SK-N-SH (cell line): ENCODE results near the gene GK. TPM values are rescaled to one million over a fixed set of nuclear protein-coding genes. Genes with fewer than 3 reads are reported as not detected.

ENCODE experiments used
- CTCF ChIA-PET: fragments of 300-600, 350-600 bp; formaldehyde crosslinking; extraction: SDS; loops from one replicate; lab custom pipeline; 2021; lab: Yijun Ruan, JAX
- POLR2A ChIA-PET: fragments of 350-600 bp; sonication (Branson Sonifier 250); formaldehyde crosslinking; extraction: SDS; loops from one replicate; lab custom pipeline; 2020; ENCODE audit warnings: antibody characterized with exemption, inconsistent platforms; lab: Yijun Ruan, JAX
- DNase-seq: peaks from one replicate; pipeline ENCODE4 v3.0.0; 2012
- H2AFZ ChIP-seq: fragments of 200-600 bp; sonication (generic); 2 replicates; pipeline ENCODE4 v1.8.1; 2016; ENCODE audit warnings: antibody characterized with exemption, mild to moderate bottlenecking, low read depth
- H3F3A ChIP-seq: fragments of 200-600 bp; sonication (generic); replicated peaks from 2 replicates; pipeline ENCODE3; 2016; ENCODE audit warnings: antibody characterized with exemption, mild to moderate bottlenecking; ENCODE audit not compliant: insufficient read depth
- H3K27ac ChIP-seq, 2 experiments: fragments of 200-500 bp in 1 of 2; fragments of 200-600 bp in 1 of 2; sonication (Bioruptor generic) in 1 of 2; sonication (generic), shearing (Covaris generic) in 1 of 2; 2 replicates each; pipeline versions ENCODE4 v1.5.1 to v1.6.1; 2014 to 2016; ENCODE audit warnings: low read depth in 2 of 2, inconsistent platforms in 1 of 2, low read length in 1 of 2, mild to moderate bottlenecking in 1 of 2, mixed read lengths in 1 of 2
- H3K27me3 ChIP-seq: fragments of 200-600 bp; sonication (generic), shearing (Covaris generic); 2 replicates; pipeline ENCODE4 v1.6.1; 2016; ENCODE audit warnings: mixed run types; ENCODE audit not compliant: insufficient read depth
- H3K36me3 ChIP-seq, 2 experiments: fragments of 200-500 bp in 1 of 2; fragments of 200-600 bp in 1 of 2; sonication (Bioruptor generic) in 1 of 2; sonication (generic) in 1 of 2; replicated peaks in 1 of 2; 2 replicates each; pipeline versions ENCODE3 to v1.5.1; 2014 to 2016; ENCODE audit warnings: low read length in 1 of 2, mild to moderate bottlenecking in 1 of 2; ENCODE audit not compliant: insufficient read depth in 2 of 2, control insufficient read depth in 1 of 2
- H3K4me1 ChIP-seq, 2 experiments: fragments of 200-500 bp in 1 of 2; fragments of 200-600 bp in 1 of 2; sonication (Bioruptor generic) in 1 of 2; sonication (generic), shearing (Covaris generic) in 1 of 2; 2 replicates each; pipeline versions ENCODE4 v1.5.1 to v1.6.1; 2014 to 2016; ENCODE audit warnings: low read depth in 1 of 2, low read length in 1 of 2, mixed run types in 1 of 2; ENCODE audit not compliant: insufficient read depth in 2 of 2, control insufficient read depth in 1 of 2
- H3K4me2 ChIP-seq: fragments of 200-600 bp; sonication (generic), shearing (Covaris generic); 2 replicates; pipeline ENCODE4 v1.6.1; 2017; ENCODE audit warnings: mixed run types
- H3K4me3 ChIP-seq, 2 experiments: fragments of 200-500 bp in 1 of 2; fragments of 200-600 bp in 1 of 2; sonication (Bioruptor generic) in 1 of 2; sonication (generic), shearing (Covaris generic) in 1 of 2; 2 replicates each; pipeline versions ENCODE4 v1.5.1 to v1.8.1; 2014 to 2016; ENCODE audit warnings: low read depth in 2 of 2, inconsistent platforms in 1 of 2, low read length in 1 of 2, mild to moderate bottlenecking in 1 of 2, mixed read lengths in 1 of 2, moderate library complexity in 1 of 2
- H3K79me2 ChIP-seq: fragments of 200-600 bp; sonication (generic); 2 replicates; pipeline ENCODE4 v1.8.1; 2017; ENCODE audit warnings: mild to moderate bottlenecking; ENCODE audit not compliant: insufficient read depth
- H3K9ac ChIP-seq: fragments of 200-600 bp; sonication (generic); 2 replicates; pipeline ENCODE4 v1.6.1; 2017; ENCODE audit warnings: mixed run types
- H3K9me2 ChIP-seq: fragments of 200-600 bp; sonication (generic); 2 replicates; pipeline ENCODE4 v1.6.1; 2017; ENCODE audit warnings: mixed run types
- H3K9me3 ChIP-seq: fragments of 200-600 bp; sonication (generic); 2 replicates; pipeline ENCODE4 v1.6.1; 2017; ENCODE audit warnings: mixed run types, mild to moderate bottlenecking, moderate library complexity
- H4K20me1 ChIP-seq: fragments of 200-600 bp; sonication (generic); 2 replicates; pipeline ENCODE4 v1.6.1; 2017; ENCODE audit warnings: mild to moderate bottlenecking, mixed run types; ENCODE audit not compliant: insufficient read depth
- CHD2 ChIP-seq: fragments of 150-350 bp; IDR thresholded peaks from 2 replicates; pipeline ENCODE4 v1.6.1; 2018; ENCODE audit warnings: low read length; ENCODE audit not compliant: partially characterized antibody
- FOXM1 ChIP-seq: IDR thresholded peaks from 2 replicates; pipeline ENCODE4 v1.4.0; 2012; ENCODE audit warnings: low read depth, mild to moderate bottlenecking
- GATA2 ChIP-seq: sonication (generic); formaldehyde crosslinking; IDR thresholded peaks from 2 replicates; pipeline ENCODE4 v1.5.0; 2020; ENCODE audit warnings: mild to moderate bottlenecking, missing genetic modification reagents
- JUND ChIP-seq: IDR thresholded peaks from 2 replicates; pipeline ENCODE4 v1.4.0; 2012
- MEF2A ChIP-seq: IDR thresholded peaks from 2 replicates; pipeline ENCODE4 v1.4.0; 2012; ENCODE audit warnings: low read depth, borderline replicate concordance
- MXI1 ChIP-seq: IDR thresholded peaks from 2 replicates; pipeline ENCODE4 v1.6.1; 2012; ENCODE audit warnings: mild to moderate bottlenecking, low read depth, low read length, improper control_type of control experiment
- NRF1 ChIP-seq: IDR thresholded peaks from 2 replicates; pipeline ENCODE4 v1.6.1; 2012; ENCODE audit warnings: low read depth, mild to moderate bottlenecking, low read length
- RFX5 ChIP-seq: IDR thresholded peaks from 2 replicates; pipeline ENCODE4 v1.6.1; 2012; ENCODE audit warnings: mild to moderate bottlenecking, improper control_type of control experiment, low read length
- SIN3A ChIP-seq: IDR thresholded peaks from 2 replicates; pipeline ENCODE4 v1.6.1; 2012; ENCODE audit warnings: low read depth, mild to moderate bottlenecking, low read length, moderate library complexity, borderline replicate concordance
- SMC3 ChIP-seq: IDR thresholded peaks from 2 replicates; pipeline ENCODE4 v1.6.1; 2012; ENCODE audit warnings: low read depth, low read length, improper control_type of control experiment
- TAF1 ChIP-seq: IDR thresholded peaks from 2 replicates; pipeline ENCODE4 v1.6.1; 2012; ENCODE audit warnings: low read depth, mild to moderate bottlenecking, low read length, moderate library complexity, borderline replicate concordance
- TEAD4 ChIP-seq: IDR thresholded peaks from 2 replicates; pipeline ENCODE4 v1.4.0; 2012; ENCODE audit warnings: mild to moderate bottlenecking, borderline replicate concordance; ENCODE audit not compliant: insufficient read depth
- YY1 ChIP-seq: IDR thresholded peaks from 2 replicates; pipeline ENCODE4 v1.4.0; 2012; ENCODE audit warnings: low read depth, mild to moderate bottlenecking
- WGBS: methylation state at CpG from one replicate; pipeline ENCODE4 v1.1.6; 2017; ENCODE audit warnings: low lambda C conversion rate; 5-methylcytosine and 5-hydroxymethylcytosine counted together
- polyA plus RNA-seq, 3 experiments: library from polyadenylated mRNA; depleted of rRNA; stranded (reverse); fragments of >200 nt; gene quantifications; 2 replicates each; pipeline ENCODE4 v1.2.3, GENCODE V29; 2012
- TF ChIP-seq, protein P1 (sequence below): IDR thresholded peaks from 2 replicates; pipeline ENCODE4 v1.4.0; 2012; ENCODE audit warnings: low read depth, borderline replicate concordance
- TF ChIP-seq, protein P2 (sequence below): fragments of 150-350 bp; IDR thresholded peaks from 2 replicates; pipeline ENCODE4 v1.6.1; 2017; ENCODE audit warnings: antibody characterized with exemption, low read length, low read depth, borderline replicate concordance
- TF ChIP-seq, protein P3 (sequence below): fragments of 200-600 bp; sonication (generic); IDR thresholded peaks from 2 replicates; pipeline ENCODE4 v1.6.1; 2017; ENCODE audit warnings: antibody characterized with exemption, mild to moderate bottlenecking, moderate library complexity
- TF ChIP-seq, protein P4 (sequence below): IDR thresholded peaks from 2 replicates; pipeline ENCODE4; 2012

The GK gene
- polyA plus RNA-seq, 1 of the 3 experiments (the other 2 are of a cell fraction) = 2.2 TPM

DNA sequence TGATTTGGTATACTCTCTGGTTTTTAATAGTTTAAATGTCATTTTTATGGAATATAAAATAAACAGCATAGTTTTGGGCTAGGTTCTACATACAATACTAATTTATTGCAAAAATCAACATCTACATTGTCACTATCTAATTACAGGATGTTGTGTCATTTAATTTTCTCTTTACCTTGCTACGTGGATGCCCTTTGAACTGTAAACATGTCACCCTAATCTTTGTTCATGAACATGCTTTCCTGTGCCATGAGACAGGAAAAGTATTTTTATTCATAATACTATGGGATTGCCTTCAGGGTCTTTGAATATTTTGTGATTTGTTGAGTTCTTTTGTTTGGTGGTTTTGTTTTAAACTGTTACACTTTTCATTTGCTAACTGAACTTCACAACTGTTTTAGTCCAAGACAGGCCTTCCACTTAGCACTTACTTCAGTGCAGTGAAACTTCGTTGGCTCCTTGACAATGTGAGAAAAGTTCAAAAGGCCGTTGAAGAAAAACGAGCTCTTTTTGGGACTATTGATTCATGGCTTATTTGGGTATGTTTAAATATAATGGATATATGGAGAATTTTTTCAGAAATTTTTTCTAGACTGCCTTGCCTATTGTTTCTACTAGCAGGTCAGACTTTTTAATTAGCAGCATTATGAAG is 40.9 kb downstream of the GK start:
- H3K4me3 ChIP-seq = no peak overlapping the region
- H3K9me3 ChIP-seq = no peaks in the 10 kb centered on the region
- H3K36me3 ChIP-seq = peaks cover 0 to 6% of the 10 kb centered on the region in 2 experiments
- H3K9me2 ChIP-seq = no peaks in the 10 kb centered on the region
- no peak overlapping the region for H3K27ac ChIP-seq
- TF ChIP-seq FOXM1 = no peak
- TF ChIP-seq, protein P1, sequence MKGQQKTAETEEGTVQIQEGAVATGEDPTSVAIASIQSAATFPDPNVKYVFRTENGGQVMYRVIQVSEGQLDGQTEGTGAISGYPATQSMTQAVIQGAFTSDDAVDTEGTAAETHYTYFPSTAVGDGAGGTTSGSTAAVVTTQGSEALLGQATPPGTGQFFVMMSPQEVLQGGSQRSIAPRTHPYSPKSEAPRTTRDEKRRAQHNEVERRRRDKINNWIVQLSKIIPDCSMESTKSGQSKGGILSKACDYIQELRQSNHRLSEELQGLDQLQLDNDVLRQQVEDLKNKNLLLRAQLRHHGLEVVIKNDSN = no peak
- no peak for TF ChIP-seq SIN3A
- TF ChIP-seq, protein P2, sequence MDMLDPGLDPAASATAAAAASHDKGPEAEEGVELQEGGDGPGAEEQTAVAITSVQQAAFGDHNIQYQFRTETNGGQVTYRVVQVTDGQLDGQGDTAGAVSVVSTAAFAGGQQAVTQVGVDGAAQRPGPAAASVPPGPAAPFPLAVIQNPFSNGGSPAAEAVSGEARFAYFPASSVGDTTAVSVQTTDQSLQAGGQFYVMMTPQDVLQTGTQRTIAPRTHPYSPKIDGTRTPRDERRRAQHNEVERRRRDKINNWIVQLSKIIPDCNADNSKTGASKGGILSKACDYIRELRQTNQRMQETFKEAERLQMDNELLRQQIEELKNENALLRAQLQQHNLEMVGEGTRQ = no peak
- TF ChIP-seq NRF1 = no peak
- TF ChIP-seq, protein P3, sequence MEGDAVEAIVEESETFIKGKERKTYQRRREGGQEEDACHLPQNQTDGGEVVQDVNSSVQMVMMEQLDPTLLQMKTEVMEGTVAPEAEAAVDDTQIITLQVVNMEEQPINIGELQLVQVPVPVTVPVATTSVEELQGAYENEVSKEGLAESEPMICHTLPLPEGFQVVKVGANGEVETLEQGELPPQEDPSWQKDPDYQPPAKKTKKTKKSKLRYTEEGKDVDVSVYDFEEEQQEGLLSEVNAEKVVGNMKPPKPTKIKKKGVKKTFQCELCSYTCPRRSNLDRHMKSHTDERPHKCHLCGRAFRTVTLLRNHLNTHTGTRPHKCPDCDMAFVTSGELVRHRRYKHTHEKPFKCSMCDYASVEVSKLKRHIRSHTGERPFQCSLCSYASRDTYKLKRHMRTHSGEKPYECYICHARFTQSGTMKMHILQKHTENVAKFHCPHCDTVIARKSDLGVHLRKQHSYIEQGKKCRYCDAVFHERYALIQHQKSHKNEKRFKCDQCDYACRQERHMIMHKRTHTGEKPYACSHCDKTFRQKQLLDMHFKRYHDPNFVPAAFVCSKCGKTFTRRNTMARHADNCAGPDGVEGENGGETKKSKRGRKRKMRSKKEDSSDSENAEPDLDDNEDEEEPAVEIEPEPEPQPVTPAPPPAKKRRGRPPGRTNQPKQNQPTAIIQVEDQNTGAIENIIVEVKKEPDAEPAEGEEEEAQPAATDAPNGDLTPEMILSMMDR = no peak
- TF ChIP-seq, protein P4, sequence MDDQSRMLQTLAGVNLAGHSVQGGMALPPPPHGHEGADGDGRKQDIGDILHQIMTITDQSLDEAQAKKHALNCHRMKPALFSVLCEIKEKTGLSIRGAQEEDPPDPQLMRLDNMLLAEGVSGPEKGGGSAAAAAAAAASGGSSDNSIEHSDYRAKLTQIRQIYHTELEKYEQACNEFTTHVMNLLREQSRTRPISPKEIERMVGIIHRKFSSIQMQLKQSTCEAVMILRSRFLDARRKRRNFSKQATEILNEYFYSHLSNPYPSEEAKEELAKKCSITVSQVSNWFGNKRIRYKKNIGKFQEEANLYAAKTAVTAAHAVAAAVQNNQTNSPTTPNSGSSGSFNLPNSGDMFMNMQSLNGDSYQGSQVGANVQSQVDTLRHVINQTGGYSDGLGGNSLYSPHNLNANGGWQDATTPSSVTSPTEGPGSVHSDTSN = no peak
- TF ChIP-seq JUND = no peak
- TF ChIP-seq CHD2 = no peak
- no peak for TF ChIP-seq GATA2
- TF ChIP-seq TEAD4 = no peak
- TF ChIP-seq MXI1 = no peak
- H3K27me3 ChIP-seq = no peaks in the 10 kb centered on the region
- H2AFZ ChIP-seq = no peak overlapping the region
- H3F3A ChIP-seq = no peaks in the 10 kb centered on the region
- no peak overlapping the region for H3K4me2 ChIP-seq
- WGBS = 51% methylated on average over 4 of the region's 4 CpGs
- no peaks in the 10 kb centered on the region for H3K79me2 ChIP-seq
- no peaks in the 10 kb centered on the region for H3K4me1 ChIP-seq
- ChIA-PET POLR2A (no interaction called here), CTCF (no interaction called here)
- no peak for DNase-seq
- H4K20me1 ChIP-seq = no peaks in the 10 kb centered on the region
- H3K9ac ChIP-seq = no peak overlapping the region

DNA sequence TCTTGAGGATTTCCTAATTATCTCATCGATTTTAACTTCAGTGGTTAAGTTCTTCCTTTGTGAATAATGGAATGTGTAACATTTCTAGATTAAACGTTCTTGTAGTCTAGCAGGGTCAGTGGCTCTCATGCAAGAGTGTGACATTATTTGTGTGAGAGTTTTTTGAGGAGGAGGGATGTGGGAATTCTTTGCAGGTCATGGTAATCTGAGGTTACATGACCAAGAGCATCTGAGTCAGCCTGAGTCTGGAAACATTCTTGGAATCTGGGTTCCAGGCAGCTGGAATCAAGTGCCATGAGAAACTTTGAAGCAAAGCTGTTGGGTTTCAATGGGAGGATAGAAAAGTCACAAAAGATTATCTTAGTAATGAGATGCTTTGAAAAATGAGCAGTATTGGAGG is 49.5 kb downstream of the GK start:
- POLR2A ChIA-PET = no interaction called here
- H3K9ac ChIP-seq = no peak overlapping the region
- no peaks in the 10 kb centered on the region for H3K9me2 ChIP-seq
- DNase-seq = no peak
- no peak overlapping the region for H2AFZ ChIP-seq
- H3K9me3 ChIP-seq = no peaks in the 10 kb centered on the region
- no peaks in the 10 kb centered on the region for H3K79me2 ChIP-seq
- no peaks in the 10 kb centered on the region for H3K27me3 ChIP-seq
- H3K4me2 ChIP-seq = no peak overlapping the region
- H3K4me1 ChIP-seq = no peaks in the 10 kb centered on the region
- H3F3A ChIP-seq = no peaks in the 10 kb centered on the region
- TF ChIP-seq RFX5 (no peak), TAF1 (no peak), JUND (no peak), YY1 (no peak), MEF2A (no peak), SMC3 (no peak), NRF1 (no peak), CHD2 (no peak), GATA2 (no peak)
- TF ChIP-seq, protein P2 = no peak
- TF ChIP-seq, all 33 proteins: peak for 0
- Histone ChIP-seq H3K36me3 (no peaks in the 10 kb centered on the region), H3K27ac (no peak overlapping the region), H4K20me1 (no peaks in the 10 kb centered on the region), H3K4me3 (no peak overlapping the region)
- CTCF ChIA-PET = interaction anchor here (1.1 kb wide), 1 partner anchor 11 kb away, joined by 3 read pairs; no protein-coding TSS in a partner anchor
- WGBS = 49% methylated on average over 2 of the region's 2 CpGs
